HG03025 (cell line): ENCODE data around the gene MAZ.
"Not testable (repeated sequence)": the region's sequence is repeated elsewhere in the genome, so short reads cannot be mapped to it uniquely, and the experiment has no call there.

ENCODE experiments used
- ATAC-seq: cut with Tn5 transposase; IDR thresholded peaks from one replicate; pipeline ENCODE4 v1.9.1; 2021; ENCODE audit warnings: mild to moderate bottlenecking, moderate library complexity; ENCODE audit not compliant: unreplicated experiment, low FRiP score

MAZ gene

GRCh38 chr16:29819506-29819905, 13.2 kb downstream of the MAZ start:
- ATAC-seq: no peak

GRCh38 chr16:29820271-29820701, 14.0 kb downstream of the MAZ start, which contains the start of gene MVP:
MVP (plus strand) TSS chr16:29820462; CDS start chr16:29830550, 10,088 bp downstream.
- ATAC-seq: no peak

GRCh38 chr16:29820730-29821642, 14.7 kb downstream of the MAZ start:
- no peak for ATAC-seq

DNA sequence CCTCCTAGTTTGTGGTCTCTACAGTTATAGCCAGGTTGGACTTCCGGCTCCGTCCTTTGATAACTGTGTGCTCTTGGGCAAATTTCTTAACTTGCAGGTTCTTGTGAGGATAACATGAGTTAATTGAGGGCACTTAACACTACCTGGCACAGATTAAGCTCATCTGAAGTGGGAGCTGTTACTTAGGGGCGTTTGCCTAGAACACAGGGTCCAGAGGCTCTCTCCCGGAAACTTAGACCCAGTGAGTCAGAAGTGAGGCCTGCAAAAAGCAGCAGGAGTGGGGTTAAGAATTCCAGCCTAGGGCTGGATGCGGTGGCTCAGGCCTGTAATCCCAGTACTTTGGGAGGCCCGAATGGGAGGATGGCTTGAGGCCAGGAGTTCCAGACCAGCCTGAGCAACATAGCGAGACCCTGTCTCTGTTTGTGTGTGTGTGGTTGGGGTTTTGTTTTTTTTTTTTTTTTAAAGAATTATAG, 15.3 kb downstream of the MAZ start:
- ATAC-seq: no peak

DNA sequence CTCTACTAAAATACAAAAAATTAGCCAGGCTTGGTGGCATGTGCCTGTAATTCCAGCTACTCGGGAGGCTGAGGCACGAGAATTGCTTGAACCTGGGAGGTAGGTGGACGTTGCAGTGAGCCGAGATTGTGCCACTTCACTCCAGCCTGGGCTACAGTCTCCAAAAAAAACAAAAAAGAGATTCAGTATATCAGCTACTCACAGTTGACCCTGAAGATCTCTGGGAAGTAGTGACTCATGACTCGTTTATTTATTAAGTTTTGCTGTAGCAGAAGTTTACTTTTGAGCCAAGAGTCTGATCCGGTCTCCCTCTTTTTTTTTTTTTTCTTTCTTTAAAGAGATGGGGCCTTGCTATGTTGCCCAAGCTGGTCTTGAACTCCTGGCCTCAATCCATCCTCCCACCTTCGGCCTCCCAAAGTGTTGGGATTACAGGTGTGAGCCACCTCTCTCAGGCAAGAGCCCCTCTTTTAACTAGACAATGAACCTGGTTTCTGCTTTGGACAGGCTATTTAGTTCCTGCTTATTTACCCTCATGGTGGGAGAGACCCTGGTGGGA, 18.3 kb downstream of the MAZ start:
- ATAC-seq: no peak

DNA sequence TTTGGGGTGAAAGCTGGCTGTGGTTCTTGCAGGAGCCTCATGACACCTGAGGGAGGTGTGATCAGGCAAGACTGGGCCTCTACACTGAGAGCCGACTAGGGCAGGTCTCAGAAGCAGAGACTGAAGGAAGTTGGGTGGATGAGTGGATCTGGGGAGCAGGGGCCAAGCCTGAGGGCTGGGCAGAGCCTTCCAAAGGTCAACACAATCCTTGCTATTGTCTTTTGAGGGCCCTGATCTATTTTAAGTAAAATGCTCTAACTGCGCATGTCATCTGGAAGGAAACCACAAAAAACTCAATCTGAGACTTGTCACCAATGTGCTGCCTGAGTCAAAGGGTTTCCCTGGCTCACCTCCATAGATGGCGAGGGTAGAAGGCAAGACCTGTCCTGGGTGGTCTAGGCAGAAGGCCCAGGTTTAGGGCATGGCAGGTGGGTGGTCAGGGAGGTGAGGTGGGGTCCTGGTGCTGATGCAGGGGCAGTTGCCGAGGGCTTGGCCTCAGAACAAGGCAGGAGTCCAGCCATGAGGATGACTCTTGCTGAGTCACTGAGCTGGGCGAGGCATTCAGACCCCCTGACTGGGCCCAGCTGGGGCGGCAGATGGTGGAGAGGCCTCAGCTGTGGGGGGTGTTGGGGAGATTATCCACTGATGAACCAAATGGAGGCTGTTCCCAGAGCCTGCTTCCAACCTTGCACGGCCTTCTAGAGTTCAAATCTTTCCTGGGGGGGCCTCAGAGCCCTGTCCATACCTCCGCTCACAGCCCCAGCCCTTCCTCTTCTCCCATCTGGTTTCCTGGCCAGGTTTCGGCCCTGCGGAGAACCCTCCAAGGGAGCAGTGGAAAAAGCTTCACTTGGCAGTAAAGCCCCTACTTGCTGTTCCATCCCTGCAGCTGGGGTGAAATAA, 19.1 kb downstream of the MAZ start:
- ATAC-seq: no peak

GRCh38 chr16:29826342-29826695, 20.0 kb downstream of the MAZ start:
- no peak for ATAC-seq

DNA sequence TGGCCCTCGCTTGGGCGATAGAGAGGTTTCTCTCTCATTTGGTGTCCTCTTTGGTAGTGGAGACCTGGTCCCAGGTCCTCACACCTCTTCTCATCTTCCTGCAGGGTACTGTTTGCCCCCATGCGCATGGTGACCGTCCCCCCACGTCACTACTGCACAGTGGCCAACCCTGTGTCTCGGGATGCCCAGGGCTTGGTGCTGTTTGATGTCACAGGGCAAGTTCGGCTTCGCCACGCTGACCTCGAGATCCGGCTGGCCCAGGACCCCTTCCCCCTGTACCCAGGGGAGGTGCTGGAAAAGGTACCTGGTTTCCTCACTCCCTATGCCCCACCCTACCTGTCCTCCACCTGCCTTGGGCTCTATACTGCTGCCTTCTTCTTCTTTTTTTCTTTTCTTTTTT, 24.4 kb downstream of the MAZ start:
- no peak for ATAC-seq

DNA sequence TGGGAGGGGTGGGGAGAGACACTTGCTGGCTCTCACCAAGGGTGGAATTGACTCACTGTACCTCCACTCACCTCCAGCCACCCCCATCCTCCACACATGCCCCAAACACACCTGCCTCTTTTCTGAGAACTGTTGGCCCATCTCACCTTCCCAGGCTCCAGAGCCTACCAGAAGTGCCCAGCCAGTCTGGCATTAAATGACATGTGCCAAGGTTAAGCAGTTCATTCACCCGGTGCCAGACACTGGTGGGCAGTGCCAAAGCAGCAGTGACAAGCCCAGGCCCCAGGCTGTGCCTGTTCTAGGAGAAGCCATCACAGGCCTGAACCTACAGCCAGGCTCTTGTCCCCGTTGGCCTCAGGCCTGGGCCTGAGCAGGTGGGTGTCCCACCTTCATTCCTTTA, 25.2 kb downstream of the MAZ start:
- ATAC-seq: no peak

GRCh38 chr16:29833219-29833618, 26.9 kb downstream of the MAZ start:
- ATAC-seq: not testable (repeated sequence)

GRCh38 chr16:29834079-29834478, 27.8 kb downstream of the MAZ start:
- ATAC-seq: no peak

DNA sequence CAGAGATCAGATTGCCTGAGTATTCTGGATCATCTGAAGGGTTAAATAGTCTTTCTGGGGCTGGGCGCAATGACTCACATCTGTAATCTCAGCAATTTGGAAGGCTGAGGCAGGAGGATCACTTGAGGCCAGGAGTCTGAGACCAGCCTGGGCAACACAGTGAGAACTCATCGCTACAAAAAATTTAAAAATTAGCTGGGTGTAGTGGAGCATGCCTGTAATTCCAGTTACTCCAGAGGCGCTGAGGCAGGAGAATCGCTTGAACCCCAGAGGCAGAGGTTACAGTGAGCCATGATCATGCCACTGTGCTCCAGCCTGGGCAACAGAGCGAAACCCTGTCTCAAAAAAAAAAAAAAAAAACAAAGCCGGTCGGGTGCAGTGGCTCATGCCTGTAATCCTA, 29.6 kb downstream of the MAZ start:
- no peak for ATAC-seq

DNA sequence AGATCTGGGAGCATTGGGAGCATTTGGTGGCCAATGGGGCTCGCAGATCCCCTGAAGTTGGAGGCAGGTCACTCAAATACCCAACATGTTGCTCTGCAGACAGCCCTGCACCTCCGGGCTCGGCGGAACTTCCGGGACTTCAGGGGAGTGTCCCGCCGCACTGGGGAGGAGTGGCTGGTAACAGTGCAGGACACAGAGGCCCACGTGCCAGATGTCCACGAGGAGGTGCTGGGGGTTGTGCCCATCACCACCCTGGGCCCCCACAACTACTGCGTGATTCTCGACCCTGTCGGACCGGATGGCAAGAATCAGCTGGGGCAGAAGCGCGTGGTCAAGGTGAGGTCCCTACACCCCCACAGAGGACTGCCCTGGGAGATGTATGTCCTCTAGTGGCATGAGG, 30.3 kb downstream of the MAZ start:
- ATAC-seq: no peak

- ATAC-seq: no peak
Measured at GRCh38 chr16:29837841-29838240, 31.5 kb downstream of the MAZ start.

GRCh38 chr16:29839822-29840221, 33.5 kb downstream of the MAZ start:
- ATAC-seq: no peak

- no peak for ATAC-seq
Measured at GRCh38 chr16:29840240-29840639, 33.9 kb downstream of the MAZ start.

GRCh38 chr16:29841631-29842030, 35.3 kb downstream of the MAZ start:
- no peak for ATAC-seq

- ATAC-seq: no peak
Measured at GRCh38 chr16:29842732-29843346, 36.5 kb downstream of the MAZ start.

DNA sequence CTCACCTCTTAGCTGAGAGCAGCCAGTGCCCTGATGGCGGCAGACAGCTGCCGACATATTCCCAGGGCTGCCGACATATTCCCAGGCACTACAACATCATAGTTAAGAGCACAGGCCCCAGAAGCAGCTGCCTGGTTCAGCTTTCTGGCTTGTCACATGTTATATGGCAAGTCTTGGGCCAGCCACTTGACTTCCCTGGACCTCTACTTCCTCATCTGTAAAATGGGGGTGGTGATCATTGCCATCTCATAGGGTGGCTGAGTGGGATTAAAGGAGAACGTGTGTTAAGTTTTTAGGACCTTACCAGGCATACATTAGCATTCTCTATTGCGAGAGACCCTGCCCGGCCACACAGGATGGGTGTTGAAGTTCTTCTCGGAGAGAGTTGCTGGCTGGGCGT, 37.6 kb downstream of the MAZ start:
- no peak for ATAC-seq

GRCh38 chr16:29844575-29845331, 38.4 kb downstream of the MAZ start:
- ATAC-seq: no peak
